Retinal pigment epithelial cell (primary cell): ENCODE measurements around the gene ADARB2.

Experiments
- DNase-seq: peaks from one replicate; pipeline ENCODE4 v3.0.0-alpha.2; 2010; ENCODE audit warnings: low read depth
- H3K4me3 ChIP-seq: 2 replicates; pipeline ENCODE4 v1.5.1; 2011; ENCODE audit warnings: mild to moderate bottlenecking, low read length, control low read depth, moderate library complexity
- CTCF ChIP-seq: conservative IDR thresholded peaks from 2 replicates; pipeline ENCODE4 v1.5.1; 2011; ENCODE audit warnings: low read depth, low read length, control low read depth, inconsistent platforms

The ADARB2 gene

GRCh38 chr10:1172256-1172984, 564.9 kb downstream of the ADARB2 start:
- H3K4me3 ChIP-seq, result no peak overlapping the region
- DNase-seq, result no peak
- TF ChIP-seq CTCF, result no peak

- H3K4me3 ChIP-seq, result no peak overlapping the region
- TF ChIP-seq CTCF, result no peak
- DNase-seq, result no peak
Measured at GRCh38 chr10:1171586-1171985, 565.7 kb downstream of the ADARB2 start.

GRCh38 chr10:1171182-1171581, 566.1 kb downstream of the ADARB2 start:
- H3K4me3 ChIP-seq, result no peak overlapping the region
- no peak for DNase-seq
- no peak for TF ChIP-seq CTCF

- no peak for DNase-seq
Measured at GRCh38 chr10:1170867-1171180, 566.5 kb downstream of the ADARB2 start.

GRCh38 chr10:1169981-1170866, 567.1 kb downstream of the ADARB2 start:
- no peak overlapping the region for H3K4me3 ChIP-seq
- no peak for DNase-seq
- no peak for TF ChIP-seq CTCF

More at GRCh38 chr10:1170867-1171180, 566.5 kb downstream of the ADARB2 start:
- TF ChIP-seq CTCF, result no peak
- no peak overlapping the region for H3K4me3 ChIP-seq

- no peak for DNase-seq
- no peak for TF ChIP-seq CTCF
- no peak overlapping the region for H3K4me3 ChIP-seq
Measured at GRCh38 chr10:1169186-1169885, 568.0 kb downstream of the ADARB2 start.
